ENCODE measurements around the gene FOXP2.
"Not testable (repeated sequence)": the region's sequence is repeated elsewhere in the genome, so short reads cannot be mapped to it uniquely, and the experiment has no call there.

The FOXP2 gene

GRCh38 chr7:114422507-114423501, 8.2 kb downstream of the FOXP2 start:
- no peak for DNase-seq

GRCh38 chr7:114426382-114426781, 11.8 kb downstream of the FOXP2 start:
- no peak for DNase-seq

GRCh38 chr7:114426824-114427223, 12.2 kb downstream of the FOXP2 start:
- DNase-seq, result no peak

DNA sequence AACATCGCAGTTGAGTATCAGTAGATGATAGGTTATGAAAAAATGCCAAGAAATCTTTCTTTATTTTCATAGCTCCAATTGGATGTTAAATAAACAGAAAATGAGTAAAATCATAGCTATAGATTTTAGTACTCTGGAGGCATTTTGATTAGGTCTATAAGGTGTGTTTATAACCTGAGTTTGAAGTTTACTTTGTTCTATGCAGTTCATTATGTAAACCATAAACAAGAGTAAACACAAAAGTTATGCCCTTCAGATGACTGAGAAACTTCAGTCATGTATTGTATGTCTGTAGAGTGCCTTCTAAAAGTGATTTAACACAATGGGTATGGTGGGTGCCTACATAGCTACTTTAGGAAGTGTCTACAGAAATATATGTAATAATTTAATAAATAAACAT, 13.6 kb downstream of the FOXP2 start:
- no peak for DNase-seq

DNA sequence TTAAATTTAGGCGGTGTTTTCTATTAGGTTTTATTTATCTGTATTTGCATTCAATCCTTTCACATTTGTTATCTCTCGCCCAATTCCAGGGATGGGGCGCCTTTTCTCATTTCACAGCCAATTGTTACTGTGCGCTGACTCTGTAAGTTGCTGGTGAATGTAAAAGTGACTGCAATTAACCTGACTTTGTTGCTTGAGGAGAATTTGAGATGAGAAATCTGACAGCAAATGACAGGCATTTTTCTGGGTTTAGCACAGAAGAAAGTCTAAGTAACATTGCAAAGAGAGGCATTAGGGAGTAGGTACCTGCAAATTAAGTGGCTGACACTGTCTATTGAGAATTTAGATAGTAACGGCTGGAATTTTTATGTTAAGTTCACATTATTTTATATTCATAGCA, 16.6 kb downstream of the FOXP2 start:
- no peak for DNase-seq

DNA sequence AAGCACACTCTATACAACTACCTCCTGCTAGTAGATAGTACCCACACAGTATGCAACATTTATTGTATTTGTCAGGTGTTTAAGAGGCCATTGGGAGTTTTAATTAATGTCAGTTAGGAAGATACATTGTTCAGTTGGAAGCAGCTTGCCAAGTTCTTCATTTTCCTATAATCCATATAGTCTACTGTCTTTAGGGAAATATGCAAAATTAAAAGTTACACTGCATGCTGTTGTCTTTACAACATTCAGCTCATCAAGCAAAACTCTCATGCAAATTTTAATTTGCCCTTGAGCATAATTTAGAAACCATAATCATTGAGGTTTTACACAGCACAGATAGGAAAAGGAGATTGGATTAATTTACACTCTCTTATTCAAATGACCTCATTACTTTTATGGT, 17.4 kb downstream of the FOXP2 start:
- no peak for DNase-seq

DNA sequence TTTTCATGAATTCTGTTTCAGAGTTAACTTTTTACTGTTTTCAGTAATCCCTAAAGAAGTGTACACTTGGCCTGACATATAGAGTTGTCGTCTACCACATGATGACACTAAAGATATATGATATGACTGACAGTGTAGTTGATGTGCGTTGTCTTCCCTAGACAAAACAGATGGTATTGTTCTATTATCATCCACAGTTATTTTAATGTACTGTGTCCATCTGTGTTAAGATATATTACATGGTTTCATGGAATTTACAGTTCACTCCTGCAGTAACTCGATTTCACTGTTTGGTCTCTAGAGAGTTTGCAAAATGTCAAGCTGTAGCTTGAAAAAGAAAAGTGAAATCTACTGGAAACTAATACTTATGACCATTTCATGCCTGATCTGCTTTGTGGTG, 18.1 kb downstream of the FOXP2 start:
- DNase-seq, result no peak

DNA sequence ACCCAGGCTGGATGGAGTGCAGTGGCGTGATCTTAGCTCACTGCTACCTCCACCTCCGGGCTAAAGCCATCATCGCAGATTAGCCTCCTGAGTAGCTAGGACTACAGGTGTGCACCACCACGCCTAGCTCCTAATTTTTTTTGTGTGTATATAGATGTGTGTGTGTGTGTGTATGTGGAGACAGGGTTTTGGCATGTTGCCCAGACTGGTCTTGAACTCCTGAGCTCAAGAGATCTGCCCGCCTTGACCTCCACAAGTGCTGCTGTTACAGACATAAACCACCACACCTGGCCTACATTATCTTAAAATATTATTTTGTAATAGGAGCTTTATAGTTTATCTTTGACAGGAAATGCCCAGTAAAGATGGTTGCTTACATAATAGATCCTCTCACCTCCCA, 25.0 kb downstream of the FOXP2 start:
- DNase-seq, result no peak

GRCh38 chr7:114440927-114441326, 26.3 kb downstream of the FOXP2 start:
- DNase-seq, result not testable (repeated sequence)

DNA sequence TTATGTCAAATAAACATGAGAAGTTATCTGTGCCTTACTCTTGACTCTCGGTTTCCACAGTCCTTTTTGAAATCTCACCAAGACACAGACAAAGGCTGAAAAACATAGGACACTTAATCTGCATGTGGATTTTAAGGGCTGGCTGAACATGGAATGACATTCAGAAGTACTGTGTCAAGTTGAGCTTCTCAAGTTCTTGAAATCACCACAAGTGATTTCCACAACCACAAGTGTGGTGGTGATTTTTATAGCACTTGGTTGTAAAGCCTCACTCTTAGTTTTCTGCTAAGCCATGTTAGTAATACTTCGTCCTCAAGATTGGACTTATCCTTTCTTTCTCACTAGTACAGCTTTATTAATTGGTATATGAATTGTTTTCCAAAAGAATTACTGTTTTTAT, 29.6 kb downstream of the FOXP2 start:
- no peak for DNase-seq

DNA sequence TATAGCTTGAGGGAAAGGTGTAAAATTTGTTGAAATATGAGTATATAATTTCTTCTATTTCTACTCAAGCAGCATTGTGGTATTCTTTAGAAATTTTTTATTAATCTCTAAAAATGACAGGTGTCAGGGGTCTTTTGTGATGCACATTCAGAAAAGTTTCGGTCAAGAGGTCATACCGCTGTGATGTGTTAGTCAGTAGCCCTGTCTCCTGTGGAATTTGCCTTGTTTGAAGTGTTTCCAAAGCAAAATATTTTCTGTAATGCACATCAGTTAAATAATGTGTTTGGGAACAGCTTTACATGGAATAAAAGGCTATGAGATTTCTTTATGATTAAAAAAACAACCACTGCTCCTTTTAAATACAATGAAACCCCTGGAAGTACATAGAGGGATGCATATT, 35.8 kb downstream of the FOXP2 start:
- DNase-seq, result no peak

- DNase-seq, result no peak
Measured at GRCh38 chr7:114459574-114459973, 45.0 kb downstream of the FOXP2 start.

DNA sequence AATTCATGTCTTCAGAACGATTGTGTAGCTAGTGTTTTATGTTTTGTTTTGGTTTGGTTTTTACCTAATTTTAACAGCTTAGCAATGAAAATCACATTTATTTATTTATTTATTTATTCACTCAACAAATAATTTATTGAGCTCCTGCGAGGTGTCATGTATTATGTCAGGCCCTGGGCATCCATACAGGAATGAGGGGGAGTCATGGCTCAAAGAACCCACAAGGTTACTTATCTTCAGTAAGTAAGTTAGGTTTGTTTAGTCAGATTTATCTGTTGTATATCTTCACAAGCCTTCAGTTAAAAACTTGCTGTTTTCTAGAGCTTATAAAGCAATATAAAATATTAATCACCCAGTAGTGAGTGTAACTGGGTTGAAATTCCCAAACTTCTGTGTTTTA, 45.4 kb downstream of the FOXP2 start:
- no peak for DNase-seq

DNA sequence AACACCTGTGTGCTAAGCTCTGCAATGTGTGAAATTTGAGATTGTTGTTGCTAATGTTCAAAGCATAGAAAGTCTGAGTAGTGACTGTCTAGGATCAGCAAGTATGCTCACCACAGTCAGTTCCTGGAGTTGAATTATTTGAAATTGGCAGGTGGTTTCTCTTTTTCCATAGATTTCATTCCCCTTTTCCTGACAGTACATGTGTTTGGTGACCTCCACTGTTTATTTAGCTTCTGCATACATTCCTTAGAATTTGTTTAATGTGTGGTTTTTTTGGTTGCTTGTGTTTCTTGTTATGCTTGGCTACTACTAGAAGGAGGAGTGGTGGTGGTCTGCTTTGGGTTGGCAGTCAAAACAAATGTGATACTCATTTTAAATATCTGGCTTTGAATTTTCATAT, 52.3 kb downstream of the FOXP2 start:
- DNase-seq, result no peak

- DNase-seq, result no peak
Measured at GRCh38 chr7:114468844-114469243, 54.2 kb downstream of the FOXP2 start.

DNA sequence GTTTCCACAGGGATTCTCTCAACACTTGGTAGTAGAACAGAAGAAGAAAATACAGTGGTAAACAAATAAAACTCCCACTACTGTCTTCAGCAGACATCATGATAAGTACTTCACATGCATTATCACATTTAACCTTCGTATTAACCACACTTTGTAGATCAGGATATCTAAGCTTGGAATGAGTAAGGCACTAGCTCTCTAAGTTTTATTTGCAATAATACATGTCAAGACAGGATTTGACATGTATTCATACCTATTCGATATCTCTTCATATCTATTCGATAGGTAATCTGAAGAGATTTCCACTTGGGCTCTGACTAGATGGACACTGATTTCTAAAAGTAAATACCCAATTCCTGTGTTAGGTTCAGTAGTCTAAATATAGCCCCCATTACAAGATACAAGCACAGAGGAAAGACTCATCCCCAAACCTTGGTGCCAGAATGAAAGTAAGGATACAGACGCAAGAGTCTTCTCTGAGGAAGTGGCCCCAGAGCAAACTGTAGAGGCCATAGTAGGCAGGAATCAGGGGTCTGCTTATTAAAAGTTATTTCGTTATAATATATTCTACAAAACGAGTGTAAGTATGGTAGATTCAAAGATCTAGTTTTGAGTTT, 58.4 kb downstream of the FOXP2 start:
- no peak for DNase-seq

DNA sequence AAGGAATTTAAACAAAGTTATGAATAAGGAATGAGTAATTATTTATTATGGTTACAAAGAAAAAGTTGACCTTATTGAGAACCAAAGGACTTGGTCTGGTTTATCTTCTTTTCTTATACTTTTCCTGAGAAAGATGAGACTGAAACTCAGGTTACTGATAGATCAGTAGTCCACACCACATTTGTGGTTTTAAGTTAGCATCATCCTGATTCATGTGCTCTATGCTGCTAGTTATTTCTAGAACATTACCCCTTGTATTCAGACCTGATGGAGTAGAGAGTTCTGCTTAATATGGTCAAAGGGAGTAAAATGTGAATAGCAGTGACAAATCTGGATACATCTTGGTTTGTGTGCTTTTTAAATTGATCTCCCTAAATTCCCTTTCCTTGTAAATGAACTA, 63.8 kb downstream of the FOXP2 start:
- no peak for DNase-seq

DNA sequence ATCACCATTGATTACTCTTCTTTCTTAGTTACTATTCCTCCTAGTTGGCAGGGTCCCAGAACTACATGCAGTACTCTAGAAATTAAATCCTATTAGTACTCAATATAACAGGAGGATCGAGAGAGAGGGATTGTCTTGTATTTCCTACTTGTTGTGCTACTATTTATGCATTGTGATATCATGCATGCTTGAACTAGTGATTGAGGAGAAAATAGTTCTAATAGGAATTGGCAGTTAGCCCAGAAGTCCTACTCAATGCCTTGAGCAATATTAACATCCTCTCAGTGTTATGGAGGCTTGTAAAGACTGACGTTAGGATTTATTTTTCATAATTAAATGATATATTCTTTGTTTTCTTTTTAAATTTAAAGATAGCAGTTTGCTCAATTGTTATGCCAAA, 67.4 kb downstream of the FOXP2 start:
- no peak for DNase-seq

DNA sequence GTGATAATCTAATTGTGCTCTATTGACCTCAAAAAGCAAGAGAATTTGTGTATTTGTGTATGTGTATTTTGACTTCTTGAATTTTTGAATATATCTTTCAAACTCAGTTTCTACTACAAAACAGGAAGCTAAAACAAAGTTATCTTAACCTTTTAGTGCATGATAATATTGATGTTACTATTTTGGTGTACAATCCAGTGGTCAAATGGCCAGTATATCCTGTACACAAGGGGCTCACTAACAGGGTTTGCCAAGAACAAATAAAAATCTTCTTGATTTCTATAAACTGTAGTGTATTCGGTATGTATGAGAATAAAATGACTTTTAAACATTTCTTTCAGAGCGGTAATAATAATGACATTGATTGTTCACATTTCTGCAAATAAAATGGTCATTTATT, 69.6 kb downstream of the FOXP2 start:
- no peak for DNase-seq

GRCh38 chr7:114487174-114487573, 72.6 kb downstream of the FOXP2 start:
- DNase-seq, result no peak

GRCh38 chr7:114488696-114489095, 74.1 kb downstream of the FOXP2 start:
- no peak for DNase-seq

DNA sequence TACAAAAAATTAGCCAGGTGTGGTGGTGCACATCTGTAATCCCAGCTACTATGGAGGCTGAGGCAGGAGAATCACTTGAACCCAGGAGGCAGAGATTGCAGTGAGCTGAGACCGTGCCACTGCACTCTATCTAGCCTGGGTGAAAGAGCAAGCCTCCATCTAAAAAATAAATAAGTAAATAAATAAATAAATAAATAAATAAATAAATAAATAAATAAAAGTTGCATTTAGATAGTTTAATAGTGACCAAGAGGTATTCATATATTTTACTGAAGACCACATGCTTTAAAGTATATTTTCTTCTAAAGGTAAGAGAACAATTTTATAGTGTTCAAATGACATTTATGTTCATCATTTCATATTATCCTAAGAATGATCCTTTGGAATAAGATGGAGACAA, 82.9 kb downstream of the FOXP2 start:
- DNase-seq, result not testable (repeated sequence)

DNA sequence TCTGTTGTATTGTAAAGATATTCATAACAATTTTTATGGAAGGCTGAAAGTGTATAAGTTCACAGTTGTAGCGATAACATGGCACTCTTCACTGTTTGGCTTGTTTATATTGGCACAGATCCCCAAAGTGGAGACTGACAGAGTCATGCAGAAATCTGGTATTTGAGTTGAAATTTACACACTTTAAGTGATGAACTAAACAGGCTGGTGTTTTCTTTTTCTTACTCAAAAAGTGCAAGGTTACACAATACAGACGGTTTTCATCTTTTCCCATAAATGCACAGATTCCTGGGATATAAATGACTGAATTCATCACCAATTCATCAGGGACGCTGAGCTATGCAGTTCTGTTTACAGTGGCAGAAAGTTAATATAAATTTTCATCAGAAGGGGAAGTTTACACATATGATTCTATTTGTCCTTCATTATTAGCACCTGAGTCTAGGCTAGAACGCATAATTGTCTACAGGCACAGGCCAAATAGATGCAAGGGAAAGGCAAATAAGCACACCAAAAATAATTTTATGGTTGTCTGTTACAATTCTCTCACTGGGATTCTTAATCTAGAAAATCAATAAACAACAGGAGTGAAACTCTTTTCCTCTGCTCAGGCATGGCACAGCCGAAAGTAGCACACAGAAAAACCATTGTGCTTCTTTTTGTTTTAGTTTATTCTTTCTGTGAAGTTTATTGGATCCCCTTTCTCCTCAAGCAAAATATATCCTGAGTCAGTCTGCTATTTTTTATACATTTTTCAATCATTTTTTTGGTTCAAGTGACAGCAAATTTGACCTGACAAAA, 88.0 kb downstream of the FOXP2 start:
- DNase-seq, result no peak

DNA sequence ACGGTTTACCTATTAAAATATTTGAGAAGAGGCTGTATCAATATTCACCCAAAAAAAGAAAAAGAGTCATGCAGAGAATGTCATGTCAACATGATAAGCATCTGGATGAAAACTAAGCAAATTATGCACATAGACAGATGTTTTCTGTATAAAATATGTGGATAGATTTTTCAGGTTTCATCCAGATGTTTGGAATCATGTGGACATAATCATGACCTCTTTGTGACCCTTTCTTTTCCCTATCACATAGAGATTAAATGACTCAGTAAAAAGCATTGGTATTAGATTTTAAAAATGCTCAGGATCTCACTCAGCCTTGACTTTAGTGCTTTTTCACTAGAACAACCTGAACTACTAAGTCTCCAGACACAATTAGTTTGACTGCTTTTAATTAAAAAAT, 90.0 kb downstream of the FOXP2 start:
- DNase-seq, result no peak

Data from effector CD4-positive, alpha-beta T cell (primary cell).